Astrocyte (in vitro differentiated cells and primary cell): ENCODE results near the gene HS3ST3A1.

ENCODE experiments used
- EZH2 ChIP-seq: IDR thresholded peaks from 2 replicates; pipeline ENCODE4 v1.6.1; 2012; ENCODE audit warnings: mild to moderate bottlenecking, low read length, inconsistent platforms; ENCODE audit not compliant: insufficient read depth
- TF ChIP-seq, protein P1 (sequence below): IDR thresholded peaks from 2 replicates; pipeline ENCODE4 v1.5.1; 2011; ENCODE audit warnings: low read depth, mild to moderate bottlenecking, inconsistent platforms, low read length, moderate library complexity; ENCODE audit not compliant: insufficient read depth

- TF ChIP-seq, protein P1, sequence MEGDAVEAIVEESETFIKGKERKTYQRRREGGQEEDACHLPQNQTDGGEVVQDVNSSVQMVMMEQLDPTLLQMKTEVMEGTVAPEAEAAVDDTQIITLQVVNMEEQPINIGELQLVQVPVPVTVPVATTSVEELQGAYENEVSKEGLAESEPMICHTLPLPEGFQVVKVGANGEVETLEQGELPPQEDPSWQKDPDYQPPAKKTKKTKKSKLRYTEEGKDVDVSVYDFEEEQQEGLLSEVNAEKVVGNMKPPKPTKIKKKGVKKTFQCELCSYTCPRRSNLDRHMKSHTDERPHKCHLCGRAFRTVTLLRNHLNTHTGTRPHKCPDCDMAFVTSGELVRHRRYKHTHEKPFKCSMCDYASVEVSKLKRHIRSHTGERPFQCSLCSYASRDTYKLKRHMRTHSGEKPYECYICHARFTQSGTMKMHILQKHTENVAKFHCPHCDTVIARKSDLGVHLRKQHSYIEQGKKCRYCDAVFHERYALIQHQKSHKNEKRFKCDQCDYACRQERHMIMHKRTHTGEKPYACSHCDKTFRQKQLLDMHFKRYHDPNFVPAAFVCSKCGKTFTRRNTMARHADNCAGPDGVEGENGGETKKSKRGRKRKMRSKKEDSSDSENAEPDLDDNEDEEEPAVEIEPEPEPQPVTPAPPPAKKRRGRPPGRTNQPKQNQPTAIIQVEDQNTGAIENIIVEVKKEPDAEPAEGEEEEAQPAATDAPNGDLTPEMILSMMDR = no peak
- no peak for TF ChIP-seq EZH2
These were observed 61.2 kb downstream of the HS3ST3A1 start for GRCh38 chr17:13540546-13540945.
